ENCODE measurements around the gene MYO18B.

The MYO18B gene

GRCh38 chr22:25930083-25930482 lies 188.1 kb downstream of the MYO18B start:
- no peaks in the 10 kb centered on the region for H3K36me3 ChIP-seq (ENCODE audit: insufficient read depth, low read length)
- no peaks in the 10 kb centered on the region for H3K9me3 ChIP-seq (ENCODE audit: low read length)
- H2AFZ ChIP-seq (ENCODE audit: low read depth, low read length), result no peak overlapping the region
- H3K27me3 ChIP-seq (ENCODE audit: insufficient read depth, low read length), result peaks cover 17% of the 10 kb centered on the region
- no peaks in the 10 kb centered on the region for H3K4me1 ChIP-seq (ENCODE audit: insufficient read depth, low read length)
- no peak overlapping the region for H3K4me3 ChIP-seq (ENCODE audit: low read length)

- Histone ChIP-seq H2AFZ (ENCODE audit: low read depth, low read length) (no peak overlapping the region), H3K27me3 (ENCODE audit: insufficient read depth, low read length) (peaks cover 20% of the 10 kb centered on the region), H3K36me3 (ENCODE audit: insufficient read depth, low read length) (no peaks in the 10 kb centered on the region), H3K4me3 (ENCODE audit: low read length) (no peak overlapping the region), H3K9me3 (ENCODE audit: low read length) (no peaks in the 10 kb centered on the region), H3K4me1 (ENCODE audit: insufficient read depth, low read length) (no peaks in the 10 kb centered on the region)
These were observed 188.9 kb downstream of the MYO18B start for GRCh38 chr22:25930788-25931310.

GRCh38 chr22:25933158-25933788 lies 191.3 kb downstream of the MYO18B start:
- no peaks in the 10 kb centered on the region for H3K9me3 ChIP-seq (ENCODE audit: low read length)
- peaks cover 5% of the 10 kb centered on the region for H3K4me1 ChIP-seq (ENCODE audit: insufficient read depth, low read length)
- H3K4me3 ChIP-seq (ENCODE audit: low read length), result no peak overlapping the region
- H3K36me3 ChIP-seq (ENCODE audit: insufficient read depth, low read length), result no peaks in the 10 kb centered on the region
- peaks cover 20% of the 10 kb centered on the region for H3K27me3 ChIP-seq (ENCODE audit: insufficient read depth, low read length)
- no peak overlapping the region for H2AFZ ChIP-seq (ENCODE audit: low read depth, low read length)

GRCh38 chr22:25935266-25936058 lies 193.5 kb downstream of the MYO18B start:
- Histone ChIP-seq H3K27me3 (ENCODE audit: insufficient read depth, low read length) (peaks cover 12% of the 10 kb centered on the region), H3K4me1 (ENCODE audit: insufficient read depth, low read length) (peaks cover 6% of the 10 kb centered on the region), H3K4me3 (ENCODE audit: low read length) (no peak overlapping the region), H2AFZ (ENCODE audit: low read depth, low read length) (no peak overlapping the region), H3K9me3 (ENCODE audit: low read length) (no peaks in the 10 kb centered on the region), H3K36me3 (ENCODE audit: insufficient read depth, low read length) (no peaks in the 10 kb centered on the region)

GRCh38 chr22:25938151-25938550 lies 196.2 kb downstream of the MYO18B start:
- H2AFZ ChIP-seq (ENCODE audit: low read depth, low read length), result no peak overlapping the region
- no peaks in the 10 kb centered on the region for H3K36me3 ChIP-seq (ENCODE audit: insufficient read depth, low read length)
- peaks cover 6% of the 10 kb centered on the region for H3K4me1 ChIP-seq (ENCODE audit: insufficient read depth, low read length)
- no peaks in the 10 kb centered on the region for H3K9me3 ChIP-seq (ENCODE audit: low read length)
- no peak overlapping the region for H3K4me3 ChIP-seq (ENCODE audit: low read length)
- H3K27me3 ChIP-seq (ENCODE audit: insufficient read depth, low read length), result peaks cover 6% of the 10 kb centered on the region

GRCh38 chr22:25939384-25939783 lies 197.4 kb downstream of the MYO18B start:
- Histone ChIP-seq H2AFZ (ENCODE audit: low read depth, low read length) (no peak overlapping the region), H3K36me3 (ENCODE audit: insufficient read depth, low read length) (no peaks in the 10 kb centered on the region), H3K4me1 (ENCODE audit: insufficient read depth, low read length) (peaks cover 6% of the 10 kb centered on the region), H3K9me3 (ENCODE audit: low read length) (no peaks in the 10 kb centered on the region), H3K27me3 (ENCODE audit: insufficient read depth, low read length) (peaks cover 6% of the 10 kb centered on the region), H3K4me3 (ENCODE audit: low read length) (no peak overlapping the region)

- Histone ChIP-seq H3K27me3 (ENCODE audit: insufficient read depth, low read length) (peaks cover 3% of the 10 kb centered on the region), H3K9me3 (ENCODE audit: low read length) (no peaks in the 10 kb centered on the region), H3K36me3 (ENCODE audit: insufficient read depth, low read length) (no peaks in the 10 kb centered on the region), H3K4me1 (ENCODE audit: insufficient read depth, low read length) (peaks cover 6% of the 10 kb centered on the region), H2AFZ (ENCODE audit: low read depth, low read length) (no peak overlapping the region), H3K4me3 (ENCODE audit: low read length) (no peak overlapping the region)
These were observed 198.5 kb downstream of the MYO18B start for GRCh38 chr22:25940479-25940878.

GRCh38 chr22:25941365-25941960 lies 199.5 kb downstream of the MYO18B start:
- H3K4me3 ChIP-seq (ENCODE audit: low read length), result no peak overlapping the region
- peaks cover 3% of the 10 kb centered on the region for H3K27me3 ChIP-seq (ENCODE audit: insufficient read depth, low read length)
- no peaks in the 10 kb centered on the region for H3K36me3 ChIP-seq (ENCODE audit: insufficient read depth, low read length)
- H3K4me1 ChIP-seq (ENCODE audit: insufficient read depth, low read length), result peaks cover 6% of the 10 kb centered on the region
- no peaks in the 10 kb centered on the region for H3K9me3 ChIP-seq (ENCODE audit: low read length)
- H2AFZ ChIP-seq (ENCODE audit: low read depth, low read length), result no peak overlapping the region

- H3K4me3 ChIP-seq (ENCODE audit: low read length), result no peak overlapping the region
- peaks cover 6% of the 10 kb centered on the region for H3K4me1 ChIP-seq (ENCODE audit: insufficient read depth, low read length)
- no peaks in the 10 kb centered on the region for H3K9me3 ChIP-seq (ENCODE audit: low read length)
- H3K36me3 ChIP-seq (ENCODE audit: insufficient read depth, low read length), result no peaks in the 10 kb centered on the region
- H3K27me3 ChIP-seq (ENCODE audit: insufficient read depth, low read length), result peaks cover 3% of the 10 kb centered on the region
- no peak overlapping the region for H2AFZ ChIP-seq (ENCODE audit: low read depth, low read length)
These were observed 200.3 kb downstream of the MYO18B start for GRCh38 chr22:25942115-25942855.

- Histone ChIP-seq H3K4me3 (ENCODE audit: low read length) (no peak overlapping the region), H3K27me3 (ENCODE audit: insufficient read depth, low read length) (peaks cover 3% of the 10 kb centered on the region), H3K4me1 (ENCODE audit: insufficient read depth, low read length) (peaks cover 4% of the 10 kb centered on the region), H3K9me3 (ENCODE audit: low read length) (no peaks in the 10 kb centered on the region), H3K36me3 (ENCODE audit: insufficient read depth, low read length) (no peaks in the 10 kb centered on the region), H2AFZ (ENCODE audit: low read depth, low read length) (no peak overlapping the region)
These were observed 200.9 kb downstream of the MYO18B start for GRCh38 chr22:25942856-25943411.

- H2AFZ ChIP-seq (ENCODE audit: low read depth, low read length), result no peak overlapping the region
- no peak overlapping the region for H3K4me3 ChIP-seq (ENCODE audit: low read length)
- H3K9me3 ChIP-seq (ENCODE audit: low read length), result no peaks in the 10 kb centered on the region
- no peaks in the 10 kb centered on the region for H3K36me3 ChIP-seq (ENCODE audit: insufficient read depth, low read length)
- no peaks in the 10 kb centered on the region for H3K27me3 ChIP-seq (ENCODE audit: insufficient read depth, low read length)
- no peaks in the 10 kb centered on the region for H3K4me1 ChIP-seq (ENCODE audit: insufficient read depth, low read length)
These were observed 208.1 kb downstream of the MYO18B start for GRCh38 chr22:25950111-25950510.

GRCh38 chr22:25953276-25953675 lies 211.3 kb downstream of the MYO18B start:
- H3K4me3 ChIP-seq (ENCODE audit: low read length), result no peak overlapping the region
- no peaks in the 10 kb centered on the region for H3K36me3 ChIP-seq (ENCODE audit: insufficient read depth, low read length)
- H3K9me3 ChIP-seq (ENCODE audit: low read length), result no peaks in the 10 kb centered on the region
- no peaks in the 10 kb centered on the region for H3K4me1 ChIP-seq (ENCODE audit: insufficient read depth, low read length)
- no peak overlapping the region for H2AFZ ChIP-seq (ENCODE audit: low read depth, low read length)
- no peaks in the 10 kb centered on the region for H3K27me3 ChIP-seq (ENCODE audit: insufficient read depth, low read length)

Measured in neuron (in vitro differentiated cells).